NT2/D1 (cell line): ENCODE data around the gene KRTAP10-7.
"Not testable (repeated sequence)": the region's sequence is repeated elsewhere in the genome, so short reads cannot be mapped to it uniquely, and the experiment has no call there.

ENCODE experiments used
- SUZ12 ChIP-seq: IDR thresholded peaks from 2 replicates; pipeline ENCODE4 v1.6.1; 2011; ENCODE audit not compliant: insufficient read length, insufficient read depth; ENCODE audit errors: extremely low read depth
- YY1 ChIP-seq: IDR thresholded peaks from 2 replicates; pipeline ENCODE4 v1.6.1; 2011; ENCODE audit not compliant: insufficient read length, insufficient read depth
- ZNF274 ChIP-seq: IDR thresholded peaks from 2 replicates; pipeline ENCODE4 v1.6.1; 2011; ENCODE audit warnings: mild to moderate bottlenecking, low read depth, low read length

- TF ChIP-seq YY1, ZNF274, SUZ12: not testable (repeated sequence)
These were observed 37.5 kb downstream of the KRTAP10-7 start for GRCh38 chr21:44637851-44638348.
